HG02938 (cell line): ENCODE measurements around the gene STK24.

Experiments used
- ATAC-seq: cut with Tn5 transposase; IDR thresholded peaks from one replicate; pipeline ENCODE4 v1.9.1; 2021; ENCODE audit warnings: mild to moderate bottlenecking, moderate library complexity; ENCODE audit not compliant: unreplicated experiment

Gene STK24

GRCh38 chr13:98459171-98459681, 117.7 kb downstream of the STK24 start:
- no peak for ATAC-seq

GRCh38 chr13:98458431-98458830, 118.5 kb downstream of the STK24 start:
- ATAC-seq, result no peak

- no peak for ATAC-seq
Observed at GRCh38 chr13:98457053-98457452, 119.9 kb downstream of the STK24 start.

GRCh38 chr13:98456413-98456845, 120.5 kb downstream of the STK24 start:
- no peak for ATAC-seq

- ATAC-seq, result no peak
Observed at GRCh38 chr13:98454389-98454881, 122.5 kb downstream of the STK24 start.

- ATAC-seq, result no peak
Observed at GRCh38 chr13:98452851-98453843, 123.8 kb downstream of the STK24 start.

- ATAC-seq, result no peak
Observed at GRCh38 chr13:98451676-98452470, 125.0 kb downstream of the STK24 start.

GRCh38 chr13:98450539-98451111, 126.3 kb downstream of the STK24 start:
- ATAC-seq, result no peak

- ATAC-seq, result no peak
Observed at GRCh38 chr13:98450026-98450425, 126.9 kb downstream of the STK24 start.

- no peak for ATAC-seq
Observed at GRCh38 chr13:98449273-98449672, 127.6 kb downstream of the STK24 start.

- ATAC-seq, result no peak
Observed at GRCh38 chr13:98448642-98448928, 128.3 kb downstream of the STK24 start.

GRCh38 chr13:98447881-98448641, 128.8 kb downstream of the STK24 start:
- ATAC-seq, result no peak

- ATAC-seq, result no peak
Observed at GRCh38 chr13:98447130-98447529, 129.8 kb downstream of the STK24 start.

GRCh38 chr13:98446234-98446621, 130.7 kb downstream of the STK24 start:
- ATAC-seq, result no peak

- ATAC-seq, result peak; percentile 83
Observed at GRCh38 chr13:98445340-98446233, 131.3 kb downstream of the STK24 start.

GRCh38 chr13:98444381-98444780, 132.5 kb downstream of the STK24 start:
- ATAC-seq, result no peak

GRCh38 chr13:98443800-98444325, 133.0 kb downstream of the STK24 start:
- ATAC-seq, result no peak

GRCh38 chr13:98443329-98443728, 133.6 kb downstream of the STK24 start:
- ATAC-seq, result no peak
